Upper lobe of left lung (tissue), 4 donors: ENCODE results near the gene PROS1.

ENCODE experiments used
- CTCF ChIP-seq, 6 experiments: fragments of 450-650 bp in 4 of 6; fragments of 200-600 bp in 2 of 6; sonication (generic) in 2 of 6; IDR thresholded peaks; one replicate each; pipeline ENCODE4 v1.5.1; 2016 to 2019; ENCODE audit warnings: antibody characterized with exemption in 6 of 6
- EP300 ChIP-seq, 4 donors: sonication (generic); formaldehyde crosslinking; IDR thresholded peaks; one replicate each; pipeline ENCODE4 v1.5.1; 2017; ENCODE audit warnings: antibody characterized with exemption in 4 of 4, control low read depth in 2 of 4
- POLR2AphosphoS5 ChIP-seq, 2 donors: sonication (generic); formaldehyde crosslinking; IDR thresholded peaks; one replicate each; pipeline ENCODE4 v1.5.1; 2017; ENCODE audit warnings: antibody characterized with exemption in 2 of 2

- TF ChIP-seq CTCF (IDR thresholded peaks at IDR 0.05) (no peak), POLR2AphosphoS5 (IDR thresholded peaks at IDR 0.05) (no peak), EP300 (IDR thresholded peaks at IDR 0.05) (no peak)
Observed at GRCh38 chr3:94012185-94012584, 38.5 kb upstream of the PROS1 start.
